Measurements from ENCODE around the gene NDUFC1.

Gene NDUFC1

GRCh38 chr4:139253046-139253445, 49.2 kb downstream of the NDUFC1 start:
- DNase-seq (ENCODE audit: extremely low read depth in 1 of 2, low read depth in 1 of 2): no peak

- DNase-seq (ENCODE audit: extremely low read depth in 1 of 2, low read depth in 1 of 2): no peak
Measured at GRCh38 chr4:139247700-139248238, 54.5 kb downstream of the NDUFC1 start.

- DNase-seq (ENCODE audit: extremely low read depth in 1 of 2, low read depth in 1 of 2): no peak
Measured at GRCh38 chr4:139247241-139247640, 55.0 kb downstream of the NDUFC1 start.

GRCh38 chr4:139246166-139246565, 56.1 kb downstream of the NDUFC1 start:
- DNase-seq (ENCODE audit: extremely low read depth in 1 of 2, low read depth in 1 of 2): no peak

GRCh38 chr4:139245590-139245989, 56.7 kb downstream of the NDUFC1 start:
- no peak for DNase-seq (ENCODE audit: extremely low read depth in 1 of 2, low read depth in 1 of 2)

- DNase-seq (ENCODE audit: extremely low read depth in 1 of 2, low read depth in 1 of 2): no peak
Measured at GRCh38 chr4:139243448-139244365, 58.6 kb downstream of the NDUFC1 start.

- no peak for DNase-seq (ENCODE audit: extremely low read depth in 1 of 2, low read depth in 1 of 2)
Measured at GRCh38 chr4:139242511-139243051, 59.7 kb downstream of the NDUFC1 start.

GRCh38 chr4:139241784-139242151, 60.5 kb downstream of the NDUFC1 start:
- DNase-seq (ENCODE audit: extremely low read depth in 1 of 2, low read depth in 1 of 2): no peak

- DNase-seq (ENCODE audit: extremely low read depth in 1 of 2, low read depth in 1 of 2): no peak
Measured at GRCh38 chr4:139241086-139241783, 61.0 kb downstream of the NDUFC1 start.
